PFSK-1 (cell line): ENCODE data around the gene ZNF697.

Experiments
- POLR2AphosphoS5 ChIP-seq: IDR thresholded peaks from 2 replicates; pipeline ENCODE4 v1.6.1; 2012; ENCODE audit warnings: low read depth, mild to moderate bottlenecking, control low read depth, low read length, moderate library complexity
- REST ChIP-seq, 2 experiments: IDR thresholded peaks; 2 replicates each; pipeline versions ENCODE4 v1.6.1 to v1.8.0; 2011 to 2012; ENCODE audit warnings: low read depth in 2 of 2, low read length in 2 of 2, control low read depth in 1 of 2, inconsistent platforms in 1 of 2, mild to moderate bottlenecking in 1 of 2, moderate library complexity in 1 of 2; ENCODE audit not compliant: insufficient read depth in 1 of 2

GRCh38 chr1:119647228-119647733, 785 bp downstream of the ZNF697 start:
- TF ChIP-seq REST (IDR thresholded peaks at IDR 0.05; ENCODE audit: insufficient read depth in 1 of 2, low read depth in 2 of 2, low read length in 2 of 2) (no peak), POLR2AphosphoS5 (peak; percentile 26; the same call in 1 of the 2 replicates)
